ENCODE results near the gene RB1. TPM values are rescaled to one million over a fixed set of nuclear protein-coding genes. Genes with fewer than 3 reads are reported as not detected.
"Not testable (repeated sequence)": the region's sequence is repeated elsewhere in the genome, so short reads cannot be mapped to it uniquely, and the experiment has no call there.

Gene RB1
- total RNA-seq, 1 donor from 2014 or later, result 12.4 TPM

- DNase-seq (ENCODE audit: low read depth) (peak; percentile 60), FAIRE-seq (no peak)
- H3K36me3 ChIP-seq (ENCODE audit: control insufficient read depth, insufficient read depth, low read length), result no peaks in the 10 kb centered on the region
- no peaks in the 10 kb centered on the region for H3K27me3 ChIP-seq (ENCODE audit: control insufficient read depth, insufficient read depth, low read length)
- H3K4me3 ChIP-seq (ENCODE audit: low read depth, low read length), result no peak overlapping the region
- TF ChIP-seq, protein P1, sequence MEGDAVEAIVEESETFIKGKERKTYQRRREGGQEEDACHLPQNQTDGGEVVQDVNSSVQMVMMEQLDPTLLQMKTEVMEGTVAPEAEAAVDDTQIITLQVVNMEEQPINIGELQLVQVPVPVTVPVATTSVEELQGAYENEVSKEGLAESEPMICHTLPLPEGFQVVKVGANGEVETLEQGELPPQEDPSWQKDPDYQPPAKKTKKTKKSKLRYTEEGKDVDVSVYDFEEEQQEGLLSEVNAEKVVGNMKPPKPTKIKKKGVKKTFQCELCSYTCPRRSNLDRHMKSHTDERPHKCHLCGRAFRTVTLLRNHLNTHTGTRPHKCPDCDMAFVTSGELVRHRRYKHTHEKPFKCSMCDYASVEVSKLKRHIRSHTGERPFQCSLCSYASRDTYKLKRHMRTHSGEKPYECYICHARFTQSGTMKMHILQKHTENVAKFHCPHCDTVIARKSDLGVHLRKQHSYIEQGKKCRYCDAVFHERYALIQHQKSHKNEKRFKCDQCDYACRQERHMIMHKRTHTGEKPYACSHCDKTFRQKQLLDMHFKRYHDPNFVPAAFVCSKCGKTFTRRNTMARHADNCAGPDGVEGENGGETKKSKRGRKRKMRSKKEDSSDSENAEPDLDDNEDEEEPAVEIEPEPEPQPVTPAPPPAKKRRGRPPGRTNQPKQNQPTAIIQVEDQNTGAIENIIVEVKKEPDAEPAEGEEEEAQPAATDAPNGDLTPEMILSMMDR (IDR thresholded peaks at IDR 0.05; ENCODE audit: insufficient read depth, low read length, severe bottlenecking), result peak; percentile 2
Observed at GRCh38 chr13:48334534-48335127, 31.1 kb downstream of the RB1 start.

DNA sequence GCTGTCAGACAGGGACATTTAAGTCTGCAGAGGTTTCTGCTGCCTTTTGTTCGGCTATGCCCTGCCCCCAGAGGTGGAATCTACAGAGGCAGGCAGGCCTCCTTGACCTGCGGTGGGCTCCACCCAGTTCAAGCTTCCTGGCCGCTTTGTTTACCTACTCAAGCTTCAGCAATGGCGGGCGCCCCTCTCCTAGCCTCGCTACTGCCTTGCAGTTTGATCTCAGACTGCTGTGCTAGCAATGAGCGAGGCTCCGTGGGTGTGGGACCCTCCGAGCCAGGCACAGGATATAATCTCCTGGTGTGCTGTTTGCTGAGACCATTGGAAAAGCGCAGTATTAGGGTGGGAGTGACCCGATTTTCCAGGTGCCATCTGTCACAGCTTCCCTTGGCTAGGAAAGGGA is 35.6 kb downstream of the RB1 start:
- not testable (repeated sequence) for H3K27me3 ChIP-seq (ENCODE audit: control insufficient read depth, insufficient read depth, low read length); FAIRE-seq; DNase-seq (ENCODE audit: low read depth)

DNA sequence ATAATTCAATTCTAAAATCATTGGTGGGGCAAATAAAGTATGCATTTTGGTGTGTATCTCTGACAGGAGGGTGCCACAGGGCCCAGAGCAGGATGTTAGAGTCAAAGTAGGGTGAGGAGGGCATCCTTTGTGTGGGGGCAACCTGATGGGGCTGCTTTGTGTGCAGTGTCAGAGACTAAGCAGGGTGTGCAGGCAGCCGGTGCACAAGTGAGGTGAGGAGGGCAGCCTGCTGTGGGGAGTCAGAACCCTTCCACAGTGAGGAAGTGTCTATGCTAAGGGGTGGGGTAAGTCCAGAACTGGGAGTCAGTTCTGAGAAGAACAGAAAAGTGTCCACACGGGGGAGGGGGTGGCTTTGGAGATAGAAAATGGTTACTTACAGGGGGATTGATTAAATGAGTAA is 40.7 kb downstream of the RB1 start:
- DNase-seq (ENCODE audit: low read depth), result no peak
- Histone ChIP-seq H3K36me3 (ENCODE audit: control insufficient read depth, insufficient read depth, low read length) (peaks cover 1% of the 10 kb centered on the region), H3K27me3 (ENCODE audit: control insufficient read depth, insufficient read depth, low read length) (no peaks in the 10 kb centered on the region), H3K4me3 (ENCODE audit: low read depth, low read length) (no peak overlapping the region)
- TF ChIP-seq, protein P1 (IDR thresholded peaks at IDR 0.05; ENCODE audit: insufficient read depth, low read length, severe bottlenecking), result no peak
- no peak for FAIRE-seq

More for the DNA sequence above, 35.6 kb downstream of the RB1 start:
- H3K36me3 ChIP-seq (ENCODE audit: control insufficient read depth, insufficient read depth, low read length); H3K4me3 ChIP-seq (ENCODE audit: low read depth, low read length): not testable (repeated sequence)

GRCh38 chr13:48346583-48346982 is 43.0 kb downstream of the RB1 start:
- peaks cover 1% of the 10 kb centered on the region for H3K36me3 ChIP-seq (ENCODE audit: control insufficient read depth, insufficient read depth, low read length)
- TF ChIP-seq, protein P1 (IDR thresholded peaks at IDR 0.05; ENCODE audit: insufficient read depth, low read length, severe bottlenecking), result no peak

GRCh38 chr13:48349525-48349924 is 46.0 kb downstream of the RB1 start:
- no peak overlapping the region for H3K4me3 ChIP-seq (ENCODE audit: low read depth, low read length)
- FAIRE-seq (no peak), DNase-seq (ENCODE audit: low read depth) (no peak)
- no peaks in the 10 kb centered on the region for H3K27me3 ChIP-seq (ENCODE audit: control insufficient read depth, insufficient read depth, low read length)
- peaks cover 1% of the 10 kb centered on the region for H3K36me3 ChIP-seq (ENCODE audit: control insufficient read depth, insufficient read depth, low read length)
- TF ChIP-seq, protein P1 (IDR thresholded peaks at IDR 0.05; ENCODE audit: insufficient read depth, low read length, severe bottlenecking), result no peak

More at GRCh38 chr13:48346583-48346982, 43.0 kb downstream of the RB1 start:
- DNase-seq (ENCODE audit: low read depth), result no peak
- Histone ChIP-seq H3K4me3 (ENCODE audit: low read depth, low read length) (no peak overlapping the region), H3K27me3 (ENCODE audit: control insufficient read depth, insufficient read depth, low read length) (no peaks in the 10 kb centered on the region)
- no peak for FAIRE-seq

DNA sequence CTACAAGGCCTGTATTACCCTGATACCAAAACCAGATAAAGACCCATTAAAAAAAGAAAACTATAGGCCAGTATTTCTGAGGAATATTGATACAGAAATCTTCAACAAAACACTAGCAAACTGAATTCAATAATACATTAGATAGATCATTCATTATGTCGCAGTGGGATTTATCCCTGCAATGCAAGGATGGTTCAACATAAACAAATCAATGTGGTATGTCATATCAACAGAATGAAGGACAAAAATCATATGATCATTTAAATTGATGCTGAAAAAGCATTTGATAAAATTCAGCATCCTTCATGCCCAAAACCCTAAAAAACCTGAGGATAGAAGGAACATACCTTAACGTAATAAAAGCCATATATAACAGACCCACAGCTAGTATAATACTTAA is 50.0 kb downstream of the RB1 start:
- FAIRE-seq (no peak), DNase-seq (ENCODE audit: low read depth) (no peak)
- H3K4me3 ChIP-seq (ENCODE audit: low read depth, low read length), result no peak overlapping the region
- H3K27me3 ChIP-seq (ENCODE audit: control insufficient read depth, insufficient read depth, low read length), result no peaks in the 10 kb centered on the region
- no peaks in the 10 kb centered on the region for H3K36me3 ChIP-seq (ENCODE audit: control insufficient read depth, insufficient read depth, low read length)
- TF ChIP-seq, protein P1 (IDR thresholded peaks at IDR 0.05; ENCODE audit: insufficient read depth, low read length, severe bottlenecking), result no peak

GRCh38 chr13:48355524-48355923 is 52.0 kb downstream of the RB1 start:
- not testable (repeated sequence) for H3K4me3 ChIP-seq (ENCODE audit: low read depth, low read length); DNase-seq (ENCODE audit: low read depth); FAIRE-seq; H3K36me3 ChIP-seq (ENCODE audit: control insufficient read depth, insufficient read depth, low read length); H3K27me3 ChIP-seq (ENCODE audit: control insufficient read depth, insufficient read depth, low read length)
